Measurements from ENCODE around the gene ZNF436.
A peak's percentile ranks its signal among the peaks of the same experiment; 100 is the strongest.

The ZNF436 gene

DNA sequence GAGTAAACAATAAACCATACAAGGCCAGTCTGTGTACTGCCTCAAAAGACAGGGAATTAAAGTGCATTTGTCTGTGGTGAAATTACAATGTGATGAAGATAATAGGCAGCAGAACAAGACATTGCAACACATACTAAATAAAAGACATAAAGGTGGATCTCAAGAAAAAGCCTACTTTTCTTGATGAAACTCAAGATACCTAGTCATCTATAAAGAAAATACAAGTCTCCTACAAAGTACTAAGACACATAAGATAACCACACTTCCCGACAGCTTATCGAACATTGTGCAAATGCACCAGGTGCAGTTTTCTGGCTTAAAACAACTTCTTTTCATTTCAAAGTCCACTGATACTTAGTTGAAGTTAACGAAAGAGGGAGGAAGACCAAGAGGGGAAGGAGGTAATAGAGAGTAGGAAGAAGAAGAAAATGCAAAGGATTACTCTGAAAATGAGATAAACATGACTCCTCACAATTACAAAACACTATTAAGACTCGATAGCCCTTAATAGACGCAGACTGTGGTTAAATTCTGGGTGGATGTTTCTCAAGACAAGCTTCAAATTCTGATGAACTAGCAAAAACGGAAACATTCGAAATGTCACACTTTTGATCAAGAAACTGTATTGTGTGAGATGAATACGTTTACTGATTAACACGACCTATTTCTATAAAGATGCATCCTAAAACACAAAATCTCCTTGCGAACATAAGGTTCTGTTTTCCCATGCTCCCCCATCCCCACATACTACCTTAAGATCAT is 27.5 kb downstream of the ZNF436 start:
- no peaks in the 10 kb centered on the region for H3K9me3 ChIP-seq
- TF ChIP-seq, protein P1, sequence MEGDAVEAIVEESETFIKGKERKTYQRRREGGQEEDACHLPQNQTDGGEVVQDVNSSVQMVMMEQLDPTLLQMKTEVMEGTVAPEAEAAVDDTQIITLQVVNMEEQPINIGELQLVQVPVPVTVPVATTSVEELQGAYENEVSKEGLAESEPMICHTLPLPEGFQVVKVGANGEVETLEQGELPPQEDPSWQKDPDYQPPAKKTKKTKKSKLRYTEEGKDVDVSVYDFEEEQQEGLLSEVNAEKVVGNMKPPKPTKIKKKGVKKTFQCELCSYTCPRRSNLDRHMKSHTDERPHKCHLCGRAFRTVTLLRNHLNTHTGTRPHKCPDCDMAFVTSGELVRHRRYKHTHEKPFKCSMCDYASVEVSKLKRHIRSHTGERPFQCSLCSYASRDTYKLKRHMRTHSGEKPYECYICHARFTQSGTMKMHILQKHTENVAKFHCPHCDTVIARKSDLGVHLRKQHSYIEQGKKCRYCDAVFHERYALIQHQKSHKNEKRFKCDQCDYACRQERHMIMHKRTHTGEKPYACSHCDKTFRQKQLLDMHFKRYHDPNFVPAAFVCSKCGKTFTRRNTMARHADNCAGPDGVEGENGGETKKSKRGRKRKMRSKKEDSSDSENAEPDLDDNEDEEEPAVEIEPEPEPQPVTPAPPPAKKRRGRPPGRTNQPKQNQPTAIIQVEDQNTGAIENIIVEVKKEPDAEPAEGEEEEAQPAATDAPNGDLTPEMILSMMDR (IDR thresholded peaks at IDR 0.05; ENCODE audit: low read depth, low read length): no peak
- no peaks in the 10 kb centered on the region for H3K27me3 ChIP-seq
- peak overlapping the region; percentile 69 for H3K4me3 ChIP-seq (ENCODE audit: low read depth, low read length)
- no peak for DNase-seq
- H3K4me1 ChIP-seq: no peaks in the 10 kb centered on the region
- peaks cover 17% of the 10 kb centered on the region for H3K36me3 ChIP-seq

DNA sequence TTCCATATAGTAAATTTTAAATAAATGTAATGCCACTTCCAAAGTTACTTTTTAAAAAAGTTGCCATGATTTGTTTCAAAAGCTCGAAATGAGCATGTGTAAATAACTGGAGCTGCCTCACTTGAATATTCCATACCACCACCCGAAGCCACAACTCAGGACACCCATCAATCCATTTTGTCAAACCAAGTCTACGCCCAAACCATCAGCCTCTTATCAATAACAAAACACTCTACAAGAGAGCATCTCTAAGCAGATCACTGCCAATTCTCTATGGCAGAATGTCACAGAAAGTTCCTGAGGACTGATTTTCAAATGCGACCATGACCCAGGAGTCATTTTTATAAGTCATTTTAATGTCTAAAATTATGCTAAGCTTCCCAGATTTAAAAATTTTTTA is 30.0 kb downstream of the ZNF436 start:
- H3K27me3 ChIP-seq: no peaks in the 10 kb centered on the region
- no peak overlapping the region for H3K4me3 ChIP-seq (ENCODE audit: low read depth, low read length)
- TF ChIP-seq, protein P1 (IDR thresholded peaks at IDR 0.05; ENCODE audit: low read depth, low read length): no peak
- H3K9me3 ChIP-seq: no peaks in the 10 kb centered on the region
- DNase-seq: no peak
- H3K36me3 ChIP-seq: peaks cover 28% of the 10 kb centered on the region
- H3K4me1 ChIP-seq: no peaks in the 10 kb centered on the region

DNA sequence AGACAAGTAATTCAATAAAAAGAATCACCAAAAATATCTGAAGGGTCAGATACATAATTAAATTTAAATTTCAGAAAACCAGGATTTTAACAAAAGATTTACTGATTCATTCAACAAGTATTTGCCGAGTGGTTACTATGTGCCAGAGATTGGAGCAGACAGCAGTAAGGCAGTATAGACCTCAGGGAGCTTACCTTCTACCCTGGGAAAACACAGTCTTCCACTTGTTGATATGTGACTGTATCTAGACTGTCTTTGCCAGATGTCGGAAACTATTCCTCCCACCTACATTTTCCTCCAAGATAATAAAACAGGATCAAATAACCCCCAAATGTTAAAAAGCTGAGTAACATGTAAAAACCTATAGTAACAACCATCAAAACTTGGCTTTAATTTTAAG is 31.8 kb downstream of the ZNF436 start:
- TF ChIP-seq, protein P1 (IDR thresholded peaks at IDR 0.05; ENCODE audit: low read depth, low read length): no peak
- Histone ChIP-seq H3K36me3 (peaks cover 40% of the 10 kb centered on the region), H3K27me3 (no peaks in the 10 kb centered on the region), H3K9me3 (no peaks in the 10 kb centered on the region), H3K4me1 (no peaks in the 10 kb centered on the region), H3K4me3 (ENCODE audit: low read depth, low read length) (no peak overlapping the region)
- no peak for DNase-seq

DNA sequence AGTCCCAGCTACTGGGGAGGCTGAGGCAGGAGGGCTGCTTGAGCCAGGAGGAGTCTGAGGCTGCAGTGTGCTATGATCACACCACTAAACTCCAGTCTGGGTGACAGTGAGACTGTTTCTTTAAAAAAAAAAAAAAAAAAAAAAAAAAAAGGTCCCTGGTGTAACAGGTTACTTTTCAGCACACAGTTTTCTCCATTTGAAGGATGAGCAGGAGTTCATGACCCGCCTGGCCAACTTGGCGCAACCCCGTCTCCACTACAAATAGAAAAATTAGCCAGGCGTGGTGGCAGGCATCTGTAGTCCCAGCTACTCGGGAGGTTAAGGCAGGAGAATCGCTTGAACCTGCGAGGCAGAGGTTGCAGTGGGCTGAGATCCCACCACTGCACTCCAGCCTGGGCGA is 37.9 kb downstream of the ZNF436 start:
- DNase-seq: no peak
- peaks cover 62% of the 10 kb centered on the region for H3K36me3 ChIP-seq
- H3K9me3 ChIP-seq: no peaks in the 10 kb centered on the region

DNA sequence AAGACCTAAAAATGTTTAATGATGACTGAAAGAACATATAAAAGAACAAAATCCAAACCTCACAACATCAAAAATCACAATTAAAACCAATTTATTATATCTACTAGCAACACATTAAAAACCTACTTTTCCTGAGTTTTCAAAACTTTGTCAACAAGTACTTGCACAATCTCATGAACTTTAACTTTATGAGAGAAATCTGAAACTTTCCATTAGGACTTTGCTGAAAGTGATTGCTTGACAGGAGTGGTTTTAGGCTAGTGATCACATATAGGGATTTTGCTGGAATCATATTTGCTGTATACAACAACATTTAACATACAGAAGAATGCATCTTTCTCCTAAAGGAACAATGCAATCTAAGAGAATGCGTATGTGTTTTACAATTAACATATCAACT is 38.8 kb downstream of the ZNF436 start:
- TF ChIP-seq, protein P1 (IDR thresholded peaks at IDR 0.05; ENCODE audit: low read depth, low read length): no peak
- Histone ChIP-seq H3K9me3 (no peaks in the 10 kb centered on the region), H3K4me1 (no peaks in the 10 kb centered on the region), H3K4me3 (ENCODE audit: low read depth, low read length) (no peak overlapping the region), H3K27me3 (no peaks in the 10 kb centered on the region), H3K36me3 (peaks cover 66% of the 10 kb centered on the region)
- no peak for DNase-seq

More for the DNA sequence above, 37.9 kb downstream of the ZNF436 start:
- Histone ChIP-seq H3K27me3 (no peaks in the 10 kb centered on the region), H3K4me3 (ENCODE audit: low read depth, low read length) (no peak overlapping the region), H3K4me1 (no peaks in the 10 kb centered on the region)
- TF ChIP-seq, protein P1 (IDR thresholded peaks at IDR 0.05; ENCODE audit: low read depth, low read length): no peak

DNA sequence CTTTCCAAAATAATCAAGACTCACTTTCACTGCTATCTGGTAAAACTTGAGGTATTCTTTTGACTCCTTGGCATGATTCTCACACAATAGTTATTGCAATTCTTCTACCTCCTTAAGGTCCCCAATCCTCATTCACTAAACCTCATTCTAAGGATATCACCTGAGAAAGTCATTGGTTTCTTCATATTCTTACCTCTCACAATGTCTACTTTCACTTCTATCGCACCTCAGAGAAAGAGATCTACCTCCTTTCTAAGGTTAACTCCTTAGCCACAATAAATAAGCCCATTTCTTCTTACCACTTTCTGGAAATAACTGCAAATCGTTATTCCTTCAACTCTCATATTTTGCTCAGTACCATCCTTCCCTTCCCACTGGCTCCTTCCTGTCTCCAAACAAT is 44.2 kb downstream of the ZNF436 start:
- no peaks in the 10 kb centered on the region for H3K27me3 ChIP-seq
- TF ChIP-seq, protein P1 (IDR thresholded peaks at IDR 0.05; ENCODE audit: low read depth, low read length): no peak
- H3K4me3 ChIP-seq (ENCODE audit: low read depth, low read length): no peak overlapping the region
- H3K36me3 ChIP-seq: peaks cover 58% of the 10 kb centered on the region
- DNase-seq: no peak
- H3K9me3 ChIP-seq: no peaks in the 10 kb centered on the region
- no peaks in the 10 kb centered on the region for H3K4me1 ChIP-seq
